Mesendoderm (in vitro differentiated cells): ENCODE results near the gene PABPC1L.

ENCODE experiments used
- DNase-seq: peaks from one replicate; pipeline ENCODE4 v3.0.0; 2013
- H2AK5ac ChIP-seq: 2 replicates; pipeline ENCODE4 v1.6.1; 2013; ENCODE audit warnings: low read length, inconsistent platforms
- H2BK120ac ChIP-seq: 2 replicates; pipeline ENCODE4 v1.6.1; 2013; ENCODE audit warnings: low read depth, mild to moderate bottlenecking, low read length, moderate library complexity, mixed read lengths
- H2BK15ac ChIP-seq: replicated peaks from 2 replicates; pipeline ENCODE4 v1.6.1; 2013; ENCODE audit warnings: low read depth, mild to moderate bottlenecking, moderate library complexity
- H2BK5ac ChIP-seq: 2 replicates; pipeline ENCODE4 v1.6.1; 2013; ENCODE audit warnings: low read length, inconsistent platforms
- H3K18ac ChIP-seq: 2 replicates; pipeline ENCODE4 v1.6.1; 2013; ENCODE audit warnings: mild to moderate bottlenecking, low read length, mixed read lengths
- H3K23ac ChIP-seq: one replicate; pipeline ENCODE4 v1.6.1; 2013; ENCODE audit warnings: low read length
- H3K27ac ChIP-seq: 2 replicates; pipeline ENCODE4 v1.5.1; 2013; ENCODE audit warnings: low read depth, mild to moderate bottlenecking, inconsistent platforms, low read length, moderate library complexity
- H3K27me3 ChIP-seq: 2 replicates; pipeline ENCODE4 v1.6.1; 2013; ENCODE audit warnings: low read length, control low read depth, mild to moderate bottlenecking, inconsistent platforms; ENCODE audit not compliant: insufficient read depth, poor library complexity
- H3K36me3 ChIP-seq: 2 replicates; pipeline ENCODE4 v1.6.1; 2013; ENCODE audit warnings: low read length, inconsistent platforms; ENCODE audit not compliant: control insufficient read depth, insufficient read depth
- H3K4ac ChIP-seq: one replicate; pipeline ENCODE4 v1.6.1; 2013; ENCODE audit warnings: low read depth, mild to moderate bottlenecking, low read length, moderate library complexity
- H3K4me1 ChIP-seq: 2 replicates; pipeline ENCODE4 v1.6.1; 2013; ENCODE audit warnings: low read depth, low read length, inconsistent platforms; ENCODE audit not compliant: control insufficient read depth
- H3K4me2 ChIP-seq: 2 replicates; pipeline ENCODE4 v1.6.1; 2013; ENCODE audit warnings: low read length
- H3K4me3 ChIP-seq: 2 replicates; pipeline ENCODE4 v1.5.1; 2013; ENCODE audit warnings: mild to moderate bottlenecking, low read length
- H3K56ac ChIP-seq: one replicate; pipeline ENCODE4 v1.6.1; 2013; ENCODE audit warnings: low read length
- H3K79me1 ChIP-seq: 2 replicates; pipeline ENCODE4 v1.6.1; 2013; ENCODE audit warnings: low read length, inconsistent platforms
- H3K79me2 ChIP-seq: 2 replicates; pipeline ENCODE4 v1.6.1; 2013; ENCODE audit warnings: mild to moderate bottlenecking, low read length; ENCODE audit not compliant: control insufficient read depth, insufficient read depth
- H3K9ac ChIP-seq: 2 replicates; pipeline ENCODE4 v1.6.1; 2013; ENCODE audit warnings: low read length, inconsistent platforms
- H4K5ac ChIP-seq: one replicate; pipeline ENCODE4 v1.6.1; 2013; ENCODE audit warnings: low read length
- H4K8ac ChIP-seq: one replicate; pipeline ENCODE4 v1.6.1; 2013; ENCODE audit warnings: low read depth, mild to moderate bottlenecking, control low read depth, low read length, moderate library complexity
- WGBS: extraction: QIAGEN DNeasy Blood & Tissue Kit; methylation state at CpG from one replicate; pipeline ENCODE4 v1.1.7; 2013; ENCODE audit warnings: low lambda C conversion rate, missing lambda C conversion rate; ENCODE audit not compliant: insufficient coverage; ENCODE audit errors: extremely low coverage; 5-methylcytosine and 5-hydroxymethylcytosine counted together

The PABPC1L gene

GRCh38 chr20:44955270-44955669 lies 45.4 kb downstream of the PABPC1L start:
- H3K27me3 ChIP-seq, result no peaks in the 10 kb centered on the region
- no CpG with 5 or more reads among the region's 4 CpGs for WGBS
- H2BK120ac ChIP-seq, result no peak overlapping the region
- no peak overlapping the region for H3K4ac ChIP-seq
- H4K8ac ChIP-seq, result no peak overlapping the region
- H3K4me2 ChIP-seq, result no peak overlapping the region
- no peak overlapping the region for H2BK5ac ChIP-seq
- H3K79me2 ChIP-seq, result peaks cover 5% of the 10 kb centered on the region
- H3K27ac ChIP-seq, result no peak overlapping the region
- H3K9ac ChIP-seq, result no peak overlapping the region
- DNase-seq, result no peak
- peaks cover 9% of the 10 kb centered on the region for H3K79me1 ChIP-seq
- H3K23ac ChIP-seq, result no peak overlapping the region
- H2BK15ac ChIP-seq, result no peak overlapping the region
- H2AK5ac ChIP-seq, result no peak overlapping the region
- H3K18ac ChIP-seq, result no peak overlapping the region
- no peak overlapping the region for H3K56ac ChIP-seq
- H3K4me1 ChIP-seq, result peaks cover 6% of the 10 kb centered on the region
- H4K5ac ChIP-seq, result no peak overlapping the region
- peaks cover 8% of the 10 kb centered on the region for H3K36me3 ChIP-seq
- H3K4me3 ChIP-seq, result no peak overlapping the region

- peaks cover 5% of the 10 kb centered on the region for H3K79me2 ChIP-seq
- H3K4ac ChIP-seq, result no peak overlapping the region
- H3K27ac ChIP-seq, result no peak overlapping the region
- no peak overlapping the region for H3K56ac ChIP-seq
- no peak overlapping the region for H2BK120ac ChIP-seq
- DNase-seq, result no peak
- no peaks in the 10 kb centered on the region for H3K27me3 ChIP-seq
- no peak overlapping the region for H2BK15ac ChIP-seq
- no CpG with 5 or more reads among the region's 3 CpGs for WGBS
- no peak overlapping the region for H2AK5ac ChIP-seq
- no peak overlapping the region for H3K4me2 ChIP-seq
- H3K36me3 ChIP-seq, result peaks cover under 1% of the 10 kb centered on the region
- no peak overlapping the region for H2BK5ac ChIP-seq
- peaks cover 10% of the 10 kb centered on the region for H3K4me1 ChIP-seq
- no peak overlapping the region for H3K23ac ChIP-seq
- H4K8ac ChIP-seq, result no peak overlapping the region
- no peak overlapping the region for H3K18ac ChIP-seq
- peaks cover 9% of the 10 kb centered on the region for H3K79me1 ChIP-seq
- no peak overlapping the region for H3K4me3 ChIP-seq
- no peak overlapping the region for H4K5ac ChIP-seq
- H3K9ac ChIP-seq, result no peak overlapping the region
Measured at GRCh38 chr20:44956410-44956809, 46.5 kb downstream of the PABPC1L start.

- Histone ChIP-seq H3K27ac (no peak overlapping the region), H2BK5ac (no peak overlapping the region), H3K4ac (no peak overlapping the region), H3K56ac (no peak overlapping the region), H3K23ac (no peak overlapping the region), H3K9ac (peak overlapping the region; percentile 6), H3K4me1 (peaks cover 10% of the 10 kb centered on the region), H2BK120ac (no peak overlapping the region), H3K79me1 (peaks cover 9% of the 10 kb centered on the region), H2AK5ac (no peak overlapping the region), H2BK15ac (no peak overlapping the region), H4K5ac (no peak overlapping the region), H3K4me3 (no peak overlapping the region), H3K27me3 (no peaks in the 10 kb centered on the region), H3K79me2 (peaks cover 5% of the 10 kb centered on the region), H3K4me2 (no peak overlapping the region), H3K18ac (no peak overlapping the region), H3K36me3 (no peaks in the 10 kb centered on the region), H4K8ac (no peak overlapping the region)
- WGBS, result no CpG with 5 or more reads among the region's 8 CpGs
- DNase-seq, result no peak
Measured at GRCh38 chr20:44958276-44958675, 48.4 kb downstream of the PABPC1L start.

GRCh38 chr20:44959082-44959637 lies 49.3 kb downstream of the PABPC1L start:
- peak; percentile 19 for DNase-seq
- peak overlapping the region; percentile 94 for H3K56ac ChIP-seq
- no peak overlapping the region for H3K18ac ChIP-seq
- H3K4me3 ChIP-seq, result peak overlapping the region; percentile 77
- no peaks in the 10 kb centered on the region for H3K36me3 ChIP-seq
- no CpG with 5 or more reads among the region's 8 CpGs for WGBS
- H2BK120ac ChIP-seq, result no peak overlapping the region
- no peak overlapping the region for H3K23ac ChIP-seq
- H3K4ac ChIP-seq, result no peak overlapping the region
- H2BK5ac ChIP-seq, result no peak overlapping the region
- peak overlapping the region; percentile 92 for H3K4me2 ChIP-seq
- no peak overlapping the region for H2AK5ac ChIP-seq
- H3K27ac ChIP-seq, result no peak overlapping the region
- no peak overlapping the region for H4K8ac ChIP-seq
- no peak overlapping the region for H2BK15ac ChIP-seq
- H4K5ac ChIP-seq, result no peak overlapping the region
- H3K9ac ChIP-seq, result peak overlapping the region; percentile 90
- H3K79me2 ChIP-seq, result peaks cover 5% of the 10 kb centered on the region
- peaks cover 9% of the 10 kb centered on the region for H3K79me1 ChIP-seq
- peaks cover 10% of the 10 kb centered on the region for H3K4me1 ChIP-seq
- no peaks in the 10 kb centered on the region for H3K27me3 ChIP-seq

DNA sequence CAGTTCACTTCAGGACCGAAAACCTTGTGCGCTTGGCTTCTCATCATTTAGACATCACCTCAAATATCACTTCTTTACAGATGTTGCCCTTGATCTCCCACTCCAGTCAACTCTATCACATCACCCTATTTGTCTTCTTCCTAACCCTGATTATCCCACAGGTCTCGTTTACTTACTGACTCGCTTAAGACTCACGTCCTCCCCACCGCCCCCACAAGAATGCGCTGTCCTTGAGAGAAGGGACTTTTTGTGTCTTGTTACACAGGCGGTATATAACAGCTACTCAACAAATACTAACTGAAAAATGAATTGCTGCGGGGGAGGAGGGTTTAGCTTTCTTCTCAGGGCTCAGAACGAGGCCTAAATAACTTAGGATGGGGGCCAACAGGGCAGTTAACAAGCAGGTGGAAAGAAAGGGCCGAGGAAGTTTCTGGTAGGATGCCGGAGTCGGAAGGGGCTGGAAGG lies 49.8 kb downstream of the PABPC1L start:
- H2BK120ac ChIP-seq, result no peak overlapping the region
- H3K4me2 ChIP-seq, result peak overlapping the region; percentile 92
- H3K27me3 ChIP-seq, result no peaks in the 10 kb centered on the region
- peak overlapping the region; percentile 90 for H3K9ac ChIP-seq
- no peak overlapping the region for H2BK5ac ChIP-seq
- H3K4ac ChIP-seq, result no peak overlapping the region
- peaks cover 5% of the 10 kb centered on the region for H3K79me2 ChIP-seq
- H4K5ac ChIP-seq, result no peak overlapping the region
- H2BK15ac ChIP-seq, result no peak overlapping the region
- WGBS, result no CpG with 5 or more reads among the region's 13 CpGs
- H3K27ac ChIP-seq, result peak overlapping the region; percentile 79
- peaks cover 9% of the 10 kb centered on the region for H3K79me1 ChIP-seq
- no peaks in the 10 kb centered on the region for H3K36me3 ChIP-seq
- peaks cover 10% of the 10 kb centered on the region for H3K4me1 ChIP-seq
- peak overlapping the region; percentile 81 for H3K18ac ChIP-seq
- peak; percentile 66 for DNase-seq
- H3K4me3 ChIP-seq, result peak overlapping the region; percentile 77
- H2AK5ac ChIP-seq, result no peak overlapping the region
- H3K23ac ChIP-seq, result no peak overlapping the region
- H4K8ac ChIP-seq, result no peak overlapping the region
- H3K56ac ChIP-seq, result peak overlapping the region; percentile 94
